ENCODE data around the gene POLDIP3.

POLDIP3 gene

DNA sequence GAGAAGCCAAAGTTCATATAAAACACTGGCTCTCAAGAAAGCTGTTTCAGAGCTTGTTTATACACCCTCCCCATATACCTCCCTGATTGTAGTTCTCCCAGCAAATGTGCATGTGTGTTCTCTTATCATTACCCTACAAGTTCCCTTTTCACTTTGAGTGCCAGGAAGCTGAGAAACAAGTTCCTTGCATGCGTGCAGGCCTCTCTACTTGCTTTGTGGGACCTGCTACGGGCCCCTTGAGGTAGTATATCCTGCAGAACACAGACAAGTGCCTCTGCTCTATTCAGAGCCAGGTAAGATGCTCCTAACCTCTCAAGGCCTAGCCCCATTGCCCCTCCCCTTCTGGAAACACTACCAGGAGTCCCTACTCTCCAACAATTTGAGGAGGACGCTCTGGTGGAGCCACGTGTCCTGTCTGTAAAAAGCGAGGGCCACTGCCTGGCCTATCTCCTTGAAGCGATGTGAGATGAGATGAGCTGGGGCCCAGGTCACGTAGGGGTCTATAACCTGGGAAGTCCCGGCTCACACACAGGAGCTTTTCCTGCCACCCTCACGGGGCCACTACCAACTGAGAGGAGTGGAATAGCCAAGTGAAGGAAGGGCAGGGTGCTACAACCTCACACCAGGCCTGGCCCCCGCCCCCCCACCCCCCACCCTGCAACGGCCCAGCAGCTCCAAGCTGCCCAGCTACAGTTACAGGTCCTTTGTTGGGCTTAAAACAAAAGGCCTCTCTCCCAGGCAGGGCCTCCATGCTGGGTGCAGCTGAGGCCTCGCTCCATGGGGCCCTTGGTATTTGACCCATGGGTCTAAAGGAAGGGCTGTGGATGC, 28.3 kb upstream of the POLDIP3 start:
- in situ Hi-C loops (cut with MboI; ENCODE audit: low sequenced_read_pairs), result no loop called here

DNA sequence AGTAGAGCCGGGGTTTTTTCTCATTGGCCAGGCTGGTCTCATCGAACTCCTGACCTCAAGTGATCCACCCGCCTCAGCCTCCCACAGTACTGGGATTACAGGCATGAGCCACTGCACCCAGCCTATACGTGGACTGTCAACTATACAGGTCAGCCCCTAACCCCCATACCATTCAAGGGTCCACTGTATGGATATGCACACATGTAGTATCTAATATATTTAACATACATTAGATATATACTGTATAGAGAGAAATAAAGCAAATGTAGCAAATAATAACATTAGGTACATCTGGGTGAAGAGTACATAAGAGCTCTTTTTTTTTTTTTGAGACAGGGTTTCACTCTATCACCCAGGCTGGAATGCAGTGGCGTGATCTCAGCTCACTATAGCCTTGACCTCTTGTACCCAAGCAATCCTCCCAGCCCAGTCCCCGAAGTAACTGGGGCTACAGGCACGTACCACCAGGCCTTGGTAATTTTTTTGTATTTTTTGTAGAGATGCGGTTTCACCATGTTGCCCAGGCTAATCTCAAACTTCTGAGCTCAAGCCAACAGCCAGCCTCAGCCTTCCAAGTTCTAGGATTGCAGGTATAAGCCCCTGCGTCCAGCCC, 27.2 kb upstream of the POLDIP3 start:
- in situ Hi-C loops (cut with MboI; ENCODE audit: low sequenced_read_pairs), result no loop called here

DNA sequence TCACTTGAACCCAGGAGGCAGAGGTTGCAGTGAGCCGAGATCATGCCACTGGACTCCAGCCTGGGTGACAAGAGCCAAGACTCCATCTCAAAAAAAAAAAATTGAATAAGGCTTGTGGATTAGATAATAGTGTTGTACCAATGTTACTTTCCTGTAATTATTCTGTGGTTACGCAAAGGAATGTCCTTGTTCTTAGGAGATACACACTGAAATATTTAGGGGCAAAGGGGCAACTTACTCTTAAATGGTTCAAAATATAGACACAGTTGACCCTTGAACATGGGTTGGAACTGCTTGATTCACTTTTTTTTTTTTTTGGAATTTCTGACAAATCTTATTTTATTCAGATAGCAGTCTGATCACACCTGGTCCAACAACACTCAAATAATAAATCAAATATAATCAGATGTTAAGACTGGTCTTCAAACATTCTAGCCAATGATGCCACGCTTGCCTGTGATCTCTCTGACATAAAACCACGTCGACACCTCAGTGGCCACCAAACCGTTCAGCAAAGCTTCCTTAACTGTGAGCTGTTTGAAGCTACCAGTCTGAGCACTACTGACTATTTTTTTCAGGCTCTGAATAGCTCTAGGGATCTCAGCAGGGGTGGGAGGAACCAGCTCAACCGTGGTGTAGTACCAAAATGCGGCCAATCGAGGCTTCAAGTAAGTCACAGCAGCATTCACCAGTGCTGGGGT, 25.0 kb upstream of the POLDIP3 start:
- in situ Hi-C loops (cut with MboI; ENCODE audit: low sequenced_read_pairs), result no loop called here

DNA sequence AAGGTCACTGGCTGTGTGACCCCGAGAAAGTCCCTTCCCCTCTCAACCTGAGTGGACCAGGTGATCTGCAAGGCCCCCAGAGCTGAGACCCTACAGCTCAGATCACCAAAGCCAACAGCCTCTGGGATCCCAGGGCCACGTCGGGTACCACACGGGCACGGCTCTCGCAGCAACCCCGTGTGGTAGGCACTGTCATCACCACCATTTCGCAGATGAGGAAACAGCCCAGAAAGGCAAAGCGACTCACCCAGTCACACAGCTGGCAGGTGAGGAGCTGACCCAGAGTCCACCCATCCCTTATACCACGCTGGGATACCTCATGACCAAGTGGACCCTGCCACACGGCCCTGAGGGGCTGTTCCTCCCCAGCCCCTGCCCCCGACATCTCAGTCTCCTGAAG, 22.9 kb upstream of the POLDIP3 start:
- in situ Hi-C loops (cut with MboI; ENCODE audit: low sequenced_read_pairs), result no loop called here

DNA sequence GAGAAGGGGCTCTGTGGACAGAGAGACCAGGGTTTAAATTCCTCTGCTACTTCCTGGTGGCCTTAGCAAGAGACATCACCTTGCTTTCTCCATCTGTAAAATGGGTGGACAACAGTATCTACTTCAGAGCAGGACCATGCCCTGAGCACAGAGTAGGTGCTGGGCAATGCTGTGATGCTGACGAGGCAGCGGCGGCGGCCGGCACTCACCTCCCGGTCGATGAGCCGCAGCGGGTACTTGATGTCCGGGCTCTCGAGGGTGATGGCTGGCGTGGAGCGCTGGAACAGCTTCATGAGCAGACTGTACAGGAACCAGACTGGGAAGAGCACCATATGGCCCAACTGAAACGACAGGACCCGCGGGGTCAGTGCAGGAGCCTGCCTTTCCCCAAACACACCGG, 21.8 kb upstream of the POLDIP3 start:
- in situ Hi-C loops (cut with MboI; ENCODE audit: low sequenced_read_pairs), result no loop called here

DNA sequence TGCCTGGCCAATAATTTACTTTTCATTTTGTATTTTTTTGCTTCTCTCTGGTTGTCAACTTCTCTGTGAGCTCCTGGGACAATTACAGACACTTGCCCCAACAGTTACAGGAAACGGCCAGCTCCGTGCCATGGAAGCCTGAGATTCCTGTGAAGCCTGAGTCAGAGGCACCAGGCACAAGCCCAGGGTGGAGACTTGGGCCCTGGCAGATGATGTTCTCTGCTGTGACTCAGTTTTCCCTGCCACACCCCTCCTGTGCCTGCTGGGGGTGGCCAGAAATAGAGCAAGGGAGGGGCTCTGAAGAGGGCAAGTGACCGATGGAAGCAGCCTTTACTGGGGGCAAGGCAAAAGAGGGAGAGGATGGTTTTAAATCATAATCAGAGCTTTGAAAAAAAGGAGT, 20.8 kb upstream of the POLDIP3 start:
- in situ Hi-C loops (cut with MboI; ENCODE audit: low sequenced_read_pairs), result no loop called here

DNA sequence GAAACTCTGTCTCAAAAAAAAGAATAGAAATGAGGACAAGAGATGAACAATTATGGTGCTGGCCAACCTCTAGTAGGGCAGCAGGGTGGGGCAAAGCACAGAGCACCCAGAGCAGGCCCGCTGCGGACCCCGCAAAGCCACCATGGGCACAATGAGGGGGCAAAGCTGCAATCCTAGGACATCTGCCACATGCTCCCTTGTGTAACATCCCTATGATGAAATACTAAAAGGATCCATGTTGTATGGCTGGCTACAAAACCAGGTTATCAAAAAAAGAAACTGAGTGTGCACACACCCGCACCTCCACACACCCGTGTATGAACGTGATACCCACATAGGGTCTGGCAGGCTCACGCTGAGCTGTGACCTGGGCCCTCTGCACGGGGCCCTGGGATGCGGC, 18.3 kb upstream of the POLDIP3 start:
- in situ Hi-C loops (cut with MboI; ENCODE audit: low sequenced_read_pairs), result no loop called here

DNA sequence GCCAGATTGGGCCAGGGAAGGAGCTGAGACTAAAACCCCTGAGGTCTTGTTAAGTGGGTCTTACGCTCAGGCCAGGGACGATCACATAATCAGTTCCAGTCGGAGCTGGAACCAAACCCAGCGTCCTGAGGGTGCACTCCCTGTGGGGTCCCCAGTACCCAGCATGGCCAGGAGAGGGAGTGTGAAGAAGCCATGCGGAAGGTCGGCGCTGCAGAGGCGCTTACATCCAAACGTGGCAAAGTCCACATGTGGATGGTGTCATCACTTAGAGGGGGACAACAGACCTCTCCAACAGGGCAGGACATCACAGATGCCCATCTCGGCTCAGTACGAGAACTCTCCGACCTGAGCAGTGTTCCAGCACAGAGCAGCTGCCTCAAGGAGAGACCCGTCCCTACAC, 17.4 kb upstream of the POLDIP3 start:
- in situ Hi-C loops (cut with MboI; ENCODE audit: low sequenced_read_pairs), result no loop called here

DNA sequence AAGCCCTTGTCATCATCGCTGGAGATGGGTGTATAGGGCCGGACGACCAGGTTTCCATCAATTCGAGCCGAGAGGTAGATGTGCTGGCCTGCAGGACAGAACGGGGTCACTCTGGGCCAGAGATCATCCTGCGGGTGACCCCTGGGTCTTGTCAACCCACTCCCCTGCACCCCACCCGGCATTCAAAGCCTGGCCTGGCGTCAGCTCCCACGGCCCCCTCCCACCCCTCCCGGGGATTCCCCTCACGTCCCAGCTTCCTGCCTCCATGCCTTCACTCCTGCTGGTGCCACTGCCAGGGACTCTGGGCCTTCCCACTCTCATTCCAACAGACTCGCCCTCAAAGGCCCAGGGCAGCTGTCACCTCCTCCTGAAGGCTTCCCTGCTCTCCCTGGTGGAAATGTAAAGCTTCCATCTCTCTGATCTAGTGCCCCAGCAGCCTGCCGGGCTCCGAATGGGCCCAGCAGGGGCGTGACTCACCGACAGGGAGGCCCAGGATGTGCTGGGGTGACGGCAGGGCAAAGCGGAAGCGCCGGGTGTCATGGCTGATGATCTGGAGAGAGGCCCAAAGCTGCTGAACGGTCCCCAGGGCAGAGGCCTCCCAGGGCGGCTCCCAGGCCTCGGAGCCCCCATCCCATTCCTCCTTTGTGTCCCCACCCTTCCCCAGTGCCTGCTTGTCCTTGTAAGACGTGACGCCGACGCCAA, 16.4 kb upstream of the POLDIP3 start:
- in situ Hi-C loops (cut with MboI; ENCODE audit: low sequenced_read_pairs), result no loop called here

DNA sequence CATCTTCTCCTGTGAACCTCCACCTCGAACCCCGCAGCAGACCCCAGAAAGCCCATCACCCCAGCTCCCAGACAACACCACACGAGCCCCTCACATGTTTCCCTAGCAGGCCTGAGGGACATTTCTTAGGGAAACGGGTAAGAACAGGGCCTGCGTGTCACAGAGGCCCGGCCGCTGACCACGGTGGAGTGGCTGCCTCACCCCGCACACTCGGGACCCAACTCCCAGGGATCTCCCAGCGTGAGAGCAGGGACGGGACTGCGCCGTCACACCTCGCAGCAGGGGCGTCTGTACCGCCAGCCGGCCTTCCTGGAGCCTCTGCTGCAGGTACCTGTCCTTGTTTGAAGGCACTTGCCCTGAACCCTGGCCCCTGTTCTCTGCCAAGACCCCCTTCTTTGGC, 15.5 kb upstream of the POLDIP3 start:
- in situ Hi-C loops (cut with MboI; ENCODE audit: low sequenced_read_pairs), result no loop called here

DNA sequence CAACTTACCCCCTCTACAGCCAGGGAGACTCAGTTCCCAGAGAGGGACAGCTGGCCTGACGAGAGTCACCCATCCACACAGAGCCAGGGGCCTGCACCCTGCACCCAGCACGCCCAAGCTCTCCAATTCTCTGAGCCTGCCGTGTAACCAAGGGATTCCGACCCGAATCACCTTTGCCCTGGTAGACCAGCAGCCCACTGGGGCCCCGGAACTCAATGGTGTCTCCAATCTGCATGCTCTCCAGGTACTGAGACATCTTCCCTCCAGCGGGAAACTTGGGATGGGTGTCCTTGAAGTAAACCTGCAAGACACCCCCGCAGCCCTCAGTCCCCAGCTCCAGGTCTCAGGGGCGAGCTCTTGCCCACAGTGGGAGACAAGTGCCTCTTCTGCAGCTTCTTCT, 13.3 kb upstream of the POLDIP3 start:
- in situ Hi-C loops (cut with MboI; ENCODE audit: low sequenced_read_pairs), result no loop called here

DNA sequence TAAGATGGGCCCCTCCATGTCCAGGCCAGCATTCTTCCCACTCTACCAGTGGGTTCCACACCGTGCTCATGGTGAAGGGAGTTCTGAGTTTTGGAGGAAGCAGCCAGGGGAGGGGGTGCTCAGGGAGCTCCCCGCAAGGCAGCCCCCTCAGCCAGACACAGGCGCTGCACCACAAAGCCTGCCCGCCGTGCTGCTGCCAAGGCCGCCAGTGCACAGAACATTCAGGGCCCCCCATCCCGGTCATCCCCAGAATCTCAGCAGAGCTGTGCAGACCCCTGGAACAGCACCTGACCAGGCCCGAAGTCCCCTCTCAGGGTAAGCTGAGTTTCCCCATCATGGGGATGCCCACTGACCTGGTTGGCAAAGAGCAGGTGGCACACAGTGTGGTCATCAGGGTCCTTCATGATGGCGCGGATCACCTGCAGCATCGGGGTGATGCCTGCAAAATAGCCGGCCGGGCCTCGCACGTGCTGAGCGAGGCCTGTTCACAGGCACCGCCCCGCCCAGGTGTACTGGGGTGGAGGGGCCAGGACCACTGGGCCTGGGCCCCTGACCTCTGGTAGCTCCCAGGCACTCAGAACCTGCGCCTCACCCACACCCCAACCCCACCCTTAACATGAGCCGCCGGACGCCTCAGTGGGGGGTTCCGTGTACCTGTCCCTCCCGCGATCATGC, 12.4 kb upstream of the POLDIP3 start:
- in situ Hi-C loops (cut with MboI; ENCODE audit: low sequenced_read_pairs), result no loop called here

DNA sequence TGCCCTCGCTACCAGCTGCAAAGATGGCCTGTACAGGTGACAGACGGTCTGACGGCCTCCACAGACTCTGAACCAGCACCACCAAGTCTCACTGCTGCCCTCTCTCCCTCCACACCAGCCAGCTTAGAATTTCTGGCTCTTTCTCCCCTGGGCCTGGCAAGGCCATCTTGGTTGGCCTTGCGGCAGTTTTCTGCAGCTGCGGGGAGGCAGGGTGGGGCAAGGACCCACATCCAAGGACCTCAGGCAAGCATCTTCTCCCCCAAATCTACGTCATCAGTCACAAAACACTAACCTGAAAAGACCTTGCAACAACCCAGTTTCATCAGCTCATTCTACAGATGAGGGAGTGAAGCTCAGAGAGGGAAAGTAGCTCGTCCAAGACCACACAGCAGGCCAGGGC, 11.7 kb upstream of the POLDIP3 start:
- in situ Hi-C loops (cut with MboI; ENCODE audit: low sequenced_read_pairs), result no loop called here

DNA sequence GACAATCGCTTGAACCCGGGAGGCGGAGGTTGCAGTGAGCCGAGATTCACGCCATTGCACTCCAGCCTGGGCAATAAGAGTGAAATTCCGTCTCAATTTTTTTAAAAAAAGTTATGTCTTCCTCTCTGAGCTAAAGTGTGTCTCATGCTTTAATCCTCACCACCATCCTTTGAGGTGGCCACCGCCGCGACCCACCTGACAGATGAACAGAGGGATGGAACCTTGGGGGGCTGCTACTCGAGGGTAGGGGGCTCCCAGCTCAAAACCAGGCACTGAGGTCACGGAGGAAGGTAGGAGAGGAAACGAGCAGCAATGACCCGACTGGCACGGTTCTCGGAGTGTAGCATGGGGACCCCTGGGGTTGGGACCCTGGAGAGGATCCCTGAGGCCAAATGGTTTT, 10.7 kb upstream of the POLDIP3 start:
- in situ Hi-C loops (cut with MboI; ENCODE audit: low sequenced_read_pairs), result no loop called here

DNA sequence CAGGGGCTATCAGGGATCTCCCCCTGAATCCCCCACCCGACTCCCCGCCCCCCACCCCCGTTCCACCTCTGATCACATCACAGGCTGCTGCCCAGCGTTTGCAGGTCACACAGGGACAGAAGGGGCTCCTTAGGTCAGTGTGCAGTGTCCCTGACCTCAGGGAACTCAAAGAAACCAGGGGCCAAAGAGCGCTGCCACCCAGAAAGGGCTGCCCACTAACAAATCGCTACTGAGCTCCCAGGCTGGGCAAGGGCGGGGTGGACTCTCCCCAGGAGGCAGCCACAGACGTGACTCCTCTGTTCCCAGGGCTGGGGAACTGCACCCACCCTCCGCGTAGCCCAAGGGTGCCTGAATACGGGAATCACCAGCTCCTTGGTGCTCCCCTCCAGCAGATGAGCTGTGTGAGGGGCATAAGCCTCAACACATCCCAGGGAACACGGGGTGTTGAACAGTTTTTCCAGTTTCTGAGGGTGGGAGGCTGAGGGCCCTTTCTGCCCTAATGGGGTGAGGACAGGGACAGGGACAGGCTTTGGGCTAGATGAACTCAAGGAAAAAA, 9.9 kb upstream of the POLDIP3 start:
- in situ Hi-C loops (cut with MboI; ENCODE audit: low sequenced_read_pairs), result no loop called here

DNA sequence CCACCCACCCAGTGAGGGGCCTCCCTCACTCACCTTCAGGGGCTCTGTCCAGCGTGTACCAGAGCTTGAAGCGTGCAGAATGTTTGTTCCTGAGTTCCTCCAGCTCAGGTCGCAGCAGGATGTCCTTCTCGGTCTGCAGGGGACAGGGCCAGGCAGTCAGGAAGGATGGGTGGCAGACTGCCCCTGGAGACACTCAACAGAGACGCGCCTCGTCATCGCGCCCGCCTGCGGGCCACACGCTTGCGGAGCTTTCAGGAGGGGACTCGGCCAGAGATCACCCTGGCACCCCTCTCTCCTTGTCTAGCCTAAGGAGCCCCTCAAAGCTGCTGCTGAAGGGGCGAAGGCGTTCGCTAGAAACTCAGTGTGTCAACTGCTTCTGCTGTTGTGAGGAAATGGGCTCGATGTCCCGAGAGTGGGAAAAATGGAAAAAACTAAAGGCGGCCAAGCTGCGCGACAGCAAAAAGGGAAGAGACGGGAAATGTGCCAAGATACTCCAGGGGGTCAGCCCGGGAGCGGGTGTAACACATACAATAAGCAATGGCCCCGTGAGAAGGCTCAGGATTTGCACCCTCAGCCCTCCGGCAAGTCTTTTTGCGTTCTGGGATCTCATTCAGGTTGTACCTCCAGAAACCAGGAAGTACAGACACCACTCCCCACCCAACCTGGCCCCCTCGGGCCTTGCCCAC, 9.2 kb upstream of the POLDIP3 start:
- in situ Hi-C loops (cut with MboI; ENCODE audit: low sequenced_read_pairs), result no loop called here

DNA sequence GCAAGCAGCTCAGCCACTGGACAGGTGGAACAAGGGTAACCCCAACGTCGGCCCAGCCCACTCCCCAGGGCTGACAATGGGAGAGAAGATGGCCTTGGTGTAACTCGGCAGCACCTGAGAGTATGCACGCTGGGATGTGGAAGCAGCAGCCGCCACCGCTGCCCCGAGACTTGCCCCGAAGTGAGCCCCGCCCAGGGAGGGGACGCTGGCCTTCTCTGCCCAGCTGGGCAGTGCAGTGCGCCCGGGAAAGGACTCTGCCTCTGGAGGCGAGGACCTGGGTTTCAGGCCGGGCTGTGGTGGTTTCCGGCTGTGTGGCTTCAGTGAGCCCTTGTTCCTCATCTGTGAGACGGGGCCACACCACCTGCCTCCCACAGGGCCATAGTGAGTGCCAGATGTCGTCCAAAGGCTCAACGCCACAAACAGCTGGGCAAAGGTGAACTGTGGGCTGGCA, 8.6 kb upstream of the POLDIP3 start:
- in situ Hi-C loops (cut with MboI; ENCODE audit: low sequenced_read_pairs), result no loop called here

DNA sequence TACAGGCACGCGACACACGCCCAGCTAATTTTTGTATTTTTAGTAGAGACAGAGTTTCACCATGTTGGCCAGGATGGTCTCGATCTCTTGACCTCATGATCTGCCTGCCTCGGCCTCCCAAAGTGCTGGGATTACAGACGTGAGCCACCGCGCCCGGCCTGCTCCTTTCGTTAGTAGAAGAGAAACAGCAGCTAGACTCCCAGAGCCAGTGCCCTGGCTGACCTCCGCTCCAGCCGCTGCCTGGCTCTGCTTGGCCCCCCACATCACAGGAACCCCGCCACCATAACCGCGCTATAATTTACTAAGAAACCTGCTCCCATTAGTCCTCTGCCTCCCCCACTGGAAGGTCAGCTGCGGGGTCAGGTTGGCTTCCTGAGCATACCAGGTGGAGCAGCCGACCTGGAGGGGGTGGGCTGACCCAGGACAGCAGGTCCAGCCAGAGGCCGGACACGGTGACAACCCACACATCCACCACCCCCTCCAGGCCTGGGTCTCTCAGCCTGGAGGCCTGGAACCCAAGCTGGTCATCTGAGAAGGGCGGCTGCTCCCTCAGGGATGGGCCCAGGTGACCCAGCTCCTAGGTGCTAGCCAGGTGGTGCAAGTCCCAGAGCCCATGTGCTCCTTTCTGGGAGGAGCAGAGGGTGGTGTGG, 7.5 kb upstream of the POLDIP3 start:
- in situ Hi-C loops (cut with MboI; ENCODE audit: low sequenced_read_pairs), result no loop called here

DNA sequence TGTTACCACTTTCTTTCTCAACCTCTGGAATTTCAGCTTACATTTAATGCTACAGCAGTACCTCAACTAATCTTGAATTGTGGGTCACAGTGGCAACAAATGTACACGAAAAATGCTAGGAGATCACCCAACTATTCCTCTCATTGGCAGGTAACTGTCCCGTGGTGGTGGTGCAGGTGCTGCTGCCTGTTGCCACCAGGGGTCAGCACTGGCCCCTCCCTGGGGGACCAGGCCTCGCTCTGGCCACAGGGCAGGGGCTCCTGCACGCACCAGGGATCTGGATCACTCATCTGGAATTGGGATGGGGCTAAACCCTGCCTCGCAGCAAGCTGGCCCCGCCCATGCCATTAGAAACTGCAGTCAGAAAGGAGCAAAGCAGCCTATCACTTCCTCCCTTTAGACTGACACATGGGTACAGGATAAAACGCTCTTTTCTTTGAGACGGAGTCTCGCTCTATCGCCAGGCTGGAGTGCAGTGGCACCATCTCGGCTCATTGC, 6.9 kb upstream of the POLDIP3 start:
- in situ Hi-C loops (cut with MboI; ENCODE audit: low sequenced_read_pairs), result no loop called here

Measured in HL-60/S4 treated with retinoic acid at 250 ng/mL for 4 days and 3 days (cell line).